ENCODE data around the gene SKAP1.

GRCh38 chr17:48234922-48235321 lies 195.1 kb downstream of the SKAP1 start:
- no peak for TF ChIP-seq CTCF (conservative IDR thresholded peaks at IDR 0.05; ENCODE audit: low read length)
- no peak for TF ChIP-seq EZH2phosphoT487 (IDR thresholded peaks at IDR 0.05; ENCODE audit: borderline replicate concordance)
